IPS DF 19.7 (cell line): ENCODE measurements around the gene MNT.

Source experiments
- DNase-seq: peaks from one replicate; pipeline ENCODE4 v3.0.0-alpha.2; 2013; ENCODE audit warnings: low read depth, low spot score

Gene MNT

GRCh38 chr17:2363318-2363717 is 37.5 kb downstream of the MNT start:
- DNase-seq, result no peak

- DNase-seq, result no peak
These were observed 38.0 kb downstream of the MNT start for GRCh38 chr17:2362881-2363280.

- no peak for DNase-seq
These were observed 38.4 kb downstream of the MNT start for GRCh38 chr17:2362416-2362815.

GRCh38 chr17:2362016-2362415 is 38.8 kb downstream of the MNT start:
- DNase-seq, result no peak

- no peak for DNase-seq
These were observed 39.7 kb downstream of the MNT start for GRCh38 chr17:2361010-2361760.

GRCh38 chr17:2357931-2358434 is 42.9 kb downstream of the MNT start:
- no peak for DNase-seq

- no peak for DNase-seq
These were observed 43.6 kb downstream of the MNT start for GRCh38 chr17:2357237-2357636.

GRCh38 chr17:2354311-2354710 is 46.5 kb downstream of the MNT start:
- DNase-seq, result no peak

GRCh38 chr17:2351269-2351668 is 49.6 kb downstream of the MNT start:
- no peak for DNase-seq

GRCh38 chr17:2347805-2348685 is 52.8 kb downstream of the MNT start:
- DNase-seq, result peak; percentile 100

GRCh38 chr17:2346475-2346874 is 54.4 kb downstream of the MNT start:
- no peak for DNase-seq

- DNase-seq, result no peak
These were observed 56.3 kb downstream of the MNT start for GRCh38 chr17:2344528-2344927.

- DNase-seq, result no peak
These were observed 57.4 kb downstream of the MNT start for GRCh38 chr17:2343421-2343820.

GRCh38 chr17:2338315-2338657 is 62.6 kb downstream of the MNT start:
- no peak for DNase-seq

GRCh38 chr17:2337544-2338314 is 63.1 kb downstream of the MNT start:
- DNase-seq, result no peak

- DNase-seq, result no peak
These were observed 63.9 kb downstream of the MNT start, which contains the start of gene SGSM2 for GRCh38 chr17:2336852-2337543. Gene SGSM2 (plus strand): TSS chr17:2337501. CDS start chr17:2337689, 188 bp downstream.

GRCh38 chr17:2336215-2336851 is 64.5 kb downstream of the MNT start, which contains the start of gene TSR1:
Gene TSR1 (minus strand): TSS chr17:2336457. CDS start chr17:2336427, 30 bp downstream.
- DNase-seq, result peak; percentile 54

- DNase-seq, result no peak
These were observed 65.1 kb downstream of the MNT start for GRCh38 chr17:2335726-2336214.
